ENCODE measurements around the gene LRRC15.

GRCh38 chr3:194368918-194369317 is 625 bp downstream of the LRRC15 start:
- TF ChIP-seq CTCF (conservative IDR thresholded peaks at IDR 0.05; ENCODE audit: low read depth in 2 of 2) = no peak
- no peak for TF ChIP-seq POLR2AphosphoS5 (IDR thresholded peaks at IDR 0.05; ENCODE audit: low read depth)
- no peak for TF ChIP-seq EZH2 (IDR thresholded peaks at IDR 0.05; ENCODE audit: low read depth, unreplicated experiment)
- no peak for TF ChIP-seq JUNB (IDR thresholded peaks at IDR 0.05; ENCODE audit: unreplicated experiment)
- TF ChIP-seq ETS1 (IDR thresholded peaks at IDR 0.05) = no peak
- TF ChIP-seq CREB1 (CRISPR knock-in tag; IDR thresholded peaks at IDR 0.05; ENCODE audit: low read depth) = no peak
- TF ChIP-seq REST (IDR thresholded peaks at IDR 0.05; ENCODE audit: unreplicated experiment) = no peak
- TF ChIP-seq NANOG (IDR thresholded peaks at IDR 0.05; ENCODE audit: borderline replicate concordance) = no peak
- no peak for TF ChIP-seq EZH2phosphoT487 (IDR thresholded peaks at IDR 0.05; ENCODE audit: unreplicated experiment)
- no peak for TF ChIP-seq ZNF331 (CRISPR knock-in tag; IDR thresholded peaks at IDR 0.05; ENCODE audit: low read depth)
- TF ChIP-seq STAT1 (IDR thresholded peaks at IDR 0.05; ENCODE audit: unreplicated experiment) = no peak
- no peak for TF ChIP-seq ZNF462 (CRISPR knock-in tag; IDR thresholded peaks at IDR 0.05)
